H1 (cell line): ENCODE measurements around the gene LCN2. TPM values are rescaled to one million over a fixed set of nuclear protein-coding genes. Genes with fewer than 3 reads are reported as not detected.

Experiments used
- ATF2 ChIP-seq: IDR thresholded peaks from 2 replicates; pipeline ENCODE4 v1.6.1; 2012; ENCODE audit warnings: low read length, inconsistent platforms
- EZH2 ChIP-seq: fragments of 200-600 bp; sonication (generic); IDR thresholded peaks from 2 replicates; pipeline ENCODE4 v1.7.1; 2012; ENCODE audit warnings: low read depth, mild to moderate bottlenecking, moderate library complexity, low read length, inconsistent platforms; ENCODE audit not compliant: severe bottlenecking
- POU5F1 ChIP-seq: IDR thresholded peaks from 2 replicates; pipeline ENCODE4 v1.6.1; 2011; ENCODE audit warnings: low read depth, mild to moderate bottlenecking, low read length, moderate library complexity
- SP2 ChIP-seq: IDR thresholded peaks from 2 replicates; pipeline ENCODE4 v1.6.1; 2012; ENCODE audit warnings: mild to moderate bottlenecking, low read length, inconsistent platforms
- TBP ChIP-seq: IDR thresholded peaks from 2 replicates; pipeline ENCODE4 v1.6.1; 2011; ENCODE audit warnings: low read depth, low read length, improper control_type of control experiment
- polyA plus RNA-seq, 7 experiments: library from polyadenylated mRNA; depleted of rRNA in 3 of 7; stranded (reverse) in 5 of 7; unstranded in 2 of 7; fragments of >200 nt in 5 of 7; fragments of 200-250 nt in 2 of 7; gene quantifications; 1 replicate in 5 of 7; 2 replicates in 1 of 7; 4 replicates in 1 of 7; pipeline versions ENCODE4 v1.2.1 to v1.2.3, GENCODE V29; 2011 to 2013; ENCODE audit warnings: missing spikeins in 2 of 7, mixed read lengths in 2 of 7
- total RNA-seq: library from RNA; stranded (reverse); fragmentation: NEBNext Ultra II Directional; extraction: Animal tissue kit (Norgen Biotek cat#: 25700); gene quantifications from 2 replicates; pipeline ENCODE4 v1.2.1, GENCODE V29; 2021
- TF ChIP-seq, protein P1 (sequence below), 3 experiments: IDR thresholded peaks; 1 replicate in 2 of 3; 2 replicates in 1 of 3; pipeline versions ENCODE4 v1.5.1 to v1.6.1; 2011; ENCODE audit warnings: low read length in 3 of 3, mild to moderate bottlenecking in 3 of 3, inconsistent platforms in 2 of 3, low read depth in 1 of 3, moderate library complexity in 1 of 3; ENCODE audit not compliant: insufficient read depth in 1 of 3; ENCODE audit errors: control extremely low read depth in 1 of 3

LCN2 gene
- total and polyA plus RNA-seq, 2 of the 8 experiments (the other 6 are each of a cell fraction or from before 2014, with no cell fraction given): 1.1 to 1.6 TPM

DNA sequence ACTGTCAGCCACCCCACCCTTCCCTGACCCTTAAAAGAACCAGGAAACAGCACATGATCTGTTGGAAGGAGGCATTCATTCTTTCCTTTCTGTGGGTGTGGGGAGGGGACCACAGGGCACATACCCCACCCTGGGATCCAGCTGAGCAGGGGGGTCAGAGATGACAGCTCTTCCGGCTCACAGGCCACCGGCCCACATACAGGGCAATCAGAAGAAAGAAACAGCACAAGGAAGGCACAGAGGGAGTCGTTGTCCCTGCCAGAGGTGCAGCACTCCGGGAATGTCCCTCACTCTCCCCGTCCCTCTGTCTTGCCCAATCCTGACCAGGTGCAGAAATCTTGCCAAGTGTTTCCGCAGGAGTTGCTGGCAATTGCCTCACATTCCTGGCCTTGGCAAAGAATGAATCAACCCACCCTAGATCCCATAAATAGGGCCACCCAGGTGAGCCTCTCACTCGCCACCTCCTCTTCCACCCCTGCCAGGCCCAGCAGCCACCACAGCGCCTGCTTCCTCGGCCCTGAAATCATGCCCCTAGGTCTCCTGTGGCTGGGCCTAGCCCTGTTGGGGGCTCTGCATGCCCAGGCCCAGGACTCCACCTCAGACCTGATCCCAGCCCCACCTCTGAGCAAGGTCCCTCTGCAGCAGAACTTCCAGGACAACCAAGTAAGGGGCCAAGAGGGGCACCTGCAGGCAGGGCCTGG lies at the start of gene LCN2 (continued):
- TF ChIP-seq TBP: no peak
- no peak for TF ChIP-seq ATF2
- TF ChIP-seq SP2: no peak
- no peak for TF ChIP-seq POU5F1
- TF ChIP-seq EZH2: no peak
- TF ChIP-seq, protein P1, sequence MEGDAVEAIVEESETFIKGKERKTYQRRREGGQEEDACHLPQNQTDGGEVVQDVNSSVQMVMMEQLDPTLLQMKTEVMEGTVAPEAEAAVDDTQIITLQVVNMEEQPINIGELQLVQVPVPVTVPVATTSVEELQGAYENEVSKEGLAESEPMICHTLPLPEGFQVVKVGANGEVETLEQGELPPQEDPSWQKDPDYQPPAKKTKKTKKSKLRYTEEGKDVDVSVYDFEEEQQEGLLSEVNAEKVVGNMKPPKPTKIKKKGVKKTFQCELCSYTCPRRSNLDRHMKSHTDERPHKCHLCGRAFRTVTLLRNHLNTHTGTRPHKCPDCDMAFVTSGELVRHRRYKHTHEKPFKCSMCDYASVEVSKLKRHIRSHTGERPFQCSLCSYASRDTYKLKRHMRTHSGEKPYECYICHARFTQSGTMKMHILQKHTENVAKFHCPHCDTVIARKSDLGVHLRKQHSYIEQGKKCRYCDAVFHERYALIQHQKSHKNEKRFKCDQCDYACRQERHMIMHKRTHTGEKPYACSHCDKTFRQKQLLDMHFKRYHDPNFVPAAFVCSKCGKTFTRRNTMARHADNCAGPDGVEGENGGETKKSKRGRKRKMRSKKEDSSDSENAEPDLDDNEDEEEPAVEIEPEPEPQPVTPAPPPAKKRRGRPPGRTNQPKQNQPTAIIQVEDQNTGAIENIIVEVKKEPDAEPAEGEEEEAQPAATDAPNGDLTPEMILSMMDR (IDR thresholded peaks at IDR 0.05; ENCODE audit: control extremely low read depth in 1 of 3, insufficient read depth in 1 of 3, low read depth in 1 of 3, low read length in 3 of 3): no peak
